Stomach smooth muscle (tissue), 2 donors: Measurements from ENCODE around the gene LGI2.

Source experiments
- H3K27ac ChIP-seq: one replicate; pipeline ENCODE4 v1.7.0; 2013; ENCODE audit warnings: mild to moderate bottlenecking, low read length, inconsistent platforms
- H3K27me3 ChIP-seq, 2 donors: one replicate each; pipeline ENCODE4 v1.7.0; 2013; ENCODE audit warnings: low read length in 2 of 2; ENCODE audit not compliant: insufficient read depth in 2 of 2, control insufficient read depth in 1 of 2
- H3K36me3 ChIP-seq, 2 donors: one replicate each; pipeline ENCODE4 v1.7.0; 2013; ENCODE audit warnings: low read length in 2 of 2; ENCODE audit not compliant: control insufficient read depth in 2 of 2, insufficient read depth in 2 of 2
- H3K4me1 ChIP-seq: one replicate; pipeline ENCODE4 v1.7.0; 2013; ENCODE audit warnings: low read length; ENCODE audit not compliant: control insufficient read depth, insufficient read depth
- H3K4me3 ChIP-seq, 2 donors: one replicate each; pipeline ENCODE4 v1.7.0; 2013; ENCODE audit warnings: low read length in 2 of 2
- H3K9ac ChIP-seq, 2 donors: one replicate each; pipeline ENCODE4 v1.7.0; 2013; ENCODE audit warnings: low read length in 2 of 2, mild to moderate bottlenecking in 1 of 2
- H3K9me3 ChIP-seq, 2 donors: one replicate each; pipeline ENCODE4 v1.7.0; 2013; ENCODE audit warnings: low read length in 2 of 2; ENCODE audit not compliant: control insufficient read depth in 2 of 2
- donor health status: healthy.
- donor health status: Pancreatic carcinoma.

Gene LGI2

GRCh38 chr4:24979554-24979953 is 51.2 kb downstream of the LGI2 start:
- Histone ChIP-seq H3K36me3 (no peaks in the 10 kb centered on the region), H3K9ac (peak overlapping the region in 1 of 2 donors; percentile 69), H3K27me3 (no peaks in the 10 kb centered on the region), H3K27ac (peak overlapping the region; percentile 55), H3K4me1 (peaks cover 3% of the 10 kb centered on the region), H3K4me3 (peak overlapping the region in 1 of 2 donors; percentile 62), H3K9me3 (no peaks in the 10 kb centered on the region)

- Histone ChIP-seq H3K4me1 (peaks cover 3% of the 10 kb centered on the region), H3K27me3 (no peaks in the 10 kb centered on the region), H3K9me3 (no peaks in the 10 kb centered on the region), H3K4me3 (no peak overlapping the region), H3K36me3 (no peaks in the 10 kb centered on the region), H3K9ac (no peak overlapping the region), H3K27ac (peak overlapping the region; percentile 55)
Measured at GRCh38 chr4:24978291-24979075, 52.3 kb downstream of the LGI2 start.

- H3K4me1 ChIP-seq: peaks cover 2% of the 10 kb centered on the region
- no peaks in the 10 kb centered on the region for H3K36me3 ChIP-seq
- H3K27me3 ChIP-seq: no peaks in the 10 kb centered on the region
- no peak overlapping the region for H3K27ac ChIP-seq
- H3K9me3 ChIP-seq: no peaks in the 10 kb centered on the region
- no peak overlapping the region for H3K4me3 ChIP-seq
- H3K9ac ChIP-seq: no peak overlapping the region
Measured at GRCh38 chr4:24975510-24975909, 55.2 kb downstream of the LGI2 start.

GRCh38 chr4:24973747-24974601 is 56.8 kb downstream of the LGI2 start:
- Histone ChIP-seq H3K9me3 (no peaks in the 10 kb centered on the region), H3K27ac (no peak overlapping the region), H3K4me1 (no peaks in the 10 kb centered on the region), H3K4me3 (no peak overlapping the region), H3K36me3 (no peaks in the 10 kb centered on the region), H3K27me3 (no peaks in the 10 kb centered on the region), H3K9ac (no peak overlapping the region)

GRCh38 chr4:24973404-24973746 is 57.4 kb downstream of the LGI2 start:
- Histone ChIP-seq H3K9me3 (no peaks in the 10 kb centered on the region), H3K27ac (no peak overlapping the region), H3K9ac (no peak overlapping the region), H3K27me3 (no peaks in the 10 kb centered on the region), H3K36me3 (no peaks in the 10 kb centered on the region), H3K4me3 (no peak overlapping the region), H3K4me1 (no peaks in the 10 kb centered on the region)

- H3K27ac ChIP-seq: no peak overlapping the region
- H3K36me3 ChIP-seq: no peaks in the 10 kb centered on the region
- no peak overlapping the region for H3K9ac ChIP-seq
- H3K4me3 ChIP-seq: no peak overlapping the region
- no peaks in the 10 kb centered on the region for H3K27me3 ChIP-seq
- H3K4me1 ChIP-seq: no peaks in the 10 kb centered on the region
- H3K9me3 ChIP-seq: no peaks in the 10 kb centered on the region
Measured at GRCh38 chr4:24971192-24971591, 59.6 kb downstream of the LGI2 start.

GRCh38 chr4:24970635-24971034 is 60.1 kb downstream of the LGI2 start:
- no peak overlapping the region for H3K27ac ChIP-seq
- no peak overlapping the region for H3K4me3 ChIP-seq
- H3K36me3 ChIP-seq: no peaks in the 10 kb centered on the region
- H3K9me3 ChIP-seq: peaks cover 0 to 5% of the 10 kb centered on the region in 2 donors
- no peaks in the 10 kb centered on the region for H3K4me1 ChIP-seq
- no peak overlapping the region for H3K9ac ChIP-seq
- no peaks in the 10 kb centered on the region for H3K27me3 ChIP-seq

- H3K27me3 ChIP-seq: no peaks in the 10 kb centered on the region
- H3K9ac ChIP-seq: no peak overlapping the region
- no peaks in the 10 kb centered on the region for H3K36me3 ChIP-seq
- H3K9me3 ChIP-seq: peaks cover 0 to 6% of the 10 kb centered on the region in 2 donors
- H3K27ac ChIP-seq: no peak overlapping the region
- no peaks in the 10 kb centered on the region for H3K4me1 ChIP-seq
- no peak overlapping the region for H3K4me3 ChIP-seq
Measured at GRCh38 chr4:24970191-24970590, 60.6 kb downstream of the LGI2 start.

GRCh38 chr4:24969486-24969885 is 61.3 kb downstream of the LGI2 start:
- Histone ChIP-seq H3K36me3 (no peaks in the 10 kb centered on the region), H3K27ac (no peak overlapping the region), H3K4me3 (no peak overlapping the region), H3K9ac (no peak overlapping the region), H3K9me3 (peaks cover 0 to 6% of the 10 kb centered on the region in 2 donors), H3K27me3 (no peaks in the 10 kb centered on the region), H3K4me1 (no peaks in the 10 kb centered on the region)

- Histone ChIP-seq H3K9ac (no peak overlapping the region), H3K27ac (no peak overlapping the region), H3K9me3 (peaks cover 0 to 6% of the 10 kb centered on the region in 2 donors), H3K4me3 (no peak overlapping the region), H3K27me3 (no peaks in the 10 kb centered on the region), H3K36me3 (no peaks in the 10 kb centered on the region), H3K4me1 (no peaks in the 10 kb centered on the region)
Measured at GRCh38 chr4:24968992-24969391, 61.8 kb downstream of the LGI2 start.

- peaks cover 0 to 6% of the 10 kb centered on the region in 2 donors for H3K9me3 ChIP-seq
- H3K36me3 ChIP-seq: no peaks in the 10 kb centered on the region
- no peak overlapping the region for H3K9ac ChIP-seq
- no peaks in the 10 kb centered on the region for H3K4me1 ChIP-seq
- no peak overlapping the region for H3K27ac ChIP-seq
- no peak overlapping the region for H3K4me3 ChIP-seq
- H3K27me3 ChIP-seq: no peaks in the 10 kb centered on the region
Measured at GRCh38 chr4:24968278-24968677, 62.5 kb downstream of the LGI2 start.
